Germinal center (tissue), 1 donor: ENCODE data around the gene PIH1D1.
"Not testable (repeated sequence)": the region's sequence is repeated elsewhere in the genome, so short reads cannot be mapped to it uniquely, and the experiment has no call there.

Experiments used
- DNase-seq: peaks from one replicate; pipeline ENCODE4 v3.0.0; 2012; ENCODE audit warnings: mixed read lengths, low spot score

The PIH1D1 gene

GRCh38 chr19:49481020-49481683 is 29.5 kb upstream of the PIH1D1 start:
- no peak for DNase-seq

- DNase-seq = no peak
Observed at GRCh38 chr19:49479975-49480628, 28.5 kb upstream of the PIH1D1 start.

- DNase-seq = peak; percentile 38
Observed at GRCh38 chr19:49475995-49476880, 24.6 kb upstream of the PIH1D1 start.

DNA sequence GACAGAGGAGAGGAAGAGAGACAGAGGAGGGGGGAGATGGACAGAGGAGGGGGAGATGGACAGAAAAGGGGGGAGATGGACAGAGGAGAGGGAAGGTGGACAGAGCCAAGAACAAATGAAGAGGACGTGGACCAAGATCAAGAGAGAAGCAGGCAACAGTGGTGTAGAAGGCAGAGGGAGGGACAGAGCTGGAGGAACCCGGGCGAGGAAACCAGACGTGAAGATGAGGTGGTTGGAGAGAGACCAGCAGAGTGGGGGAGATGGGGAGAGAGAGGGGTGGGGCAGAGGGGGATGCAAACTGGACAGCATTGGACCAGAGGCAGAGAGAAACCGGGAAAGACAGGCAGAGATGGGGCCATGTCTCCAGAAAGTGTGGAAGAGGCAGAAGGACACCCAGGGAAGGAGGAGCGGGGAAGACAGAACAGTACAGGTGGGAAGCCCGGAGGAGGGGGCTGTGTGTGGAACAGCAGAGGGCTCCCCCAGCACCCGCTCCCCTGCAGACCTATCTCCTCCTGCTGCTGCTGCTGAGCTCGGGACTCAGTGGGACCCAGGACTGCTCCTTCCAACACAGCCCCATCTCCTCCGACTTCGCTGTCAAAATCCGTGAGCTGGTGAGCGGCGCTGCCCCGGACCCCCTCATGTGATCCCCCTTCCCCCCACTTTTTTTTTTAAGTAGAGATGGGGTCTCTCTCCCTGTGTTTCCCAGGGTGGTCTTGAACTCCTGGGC is 23.7 kb upstream of the PIH1D1 start:
- DNase-seq = no peak

GRCh38 chr19:49474542-49474924 is 22.9 kb upstream of the PIH1D1 start:
- no peak for DNase-seq

DNA sequence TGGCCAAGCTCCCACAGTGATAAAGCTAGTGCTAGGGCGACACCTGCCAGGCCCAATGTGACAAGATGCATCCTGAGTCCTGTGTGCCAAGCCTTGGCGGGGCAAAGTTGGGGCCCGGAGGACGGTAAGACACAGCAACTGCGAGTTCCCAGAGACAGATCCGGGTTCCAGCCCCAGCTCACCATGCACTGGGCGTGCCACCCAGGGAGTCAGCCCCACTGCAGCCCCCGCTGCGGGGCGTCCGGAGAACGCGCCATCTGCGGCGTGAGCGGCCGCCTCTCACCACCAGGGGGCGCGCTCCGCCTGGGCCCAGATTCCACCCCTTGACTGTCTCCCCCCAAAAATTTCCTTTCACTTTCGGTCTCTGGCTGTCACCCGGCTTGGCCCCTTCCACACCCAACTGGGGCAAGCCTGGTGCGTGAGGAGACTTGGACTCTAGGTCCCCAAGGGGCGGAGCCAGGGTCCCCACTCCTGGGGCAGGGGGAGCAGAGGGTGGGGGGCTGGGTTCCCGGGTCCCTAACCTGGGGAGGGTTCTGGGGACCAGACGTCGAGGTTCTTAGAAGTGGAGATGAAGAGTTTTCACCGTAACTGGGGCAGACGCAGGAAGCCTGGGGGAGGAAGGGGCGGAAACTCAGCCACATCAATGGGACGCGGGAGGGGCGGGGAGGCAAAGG is 22.4 kb upstream of the PIH1D1 start, which contains the start of gene FLT3LG:
Gene FLT3LG, plus strand, starts transcription at position 348 of the 674 bp plus-strand sequence. CDS start 425 bp downstream, outside the sequence.
- DNase-seq = peak; percentile 92

GRCh38 chr19:49473501-49473867 is 21.9 kb upstream of the PIH1D1 start:
- not testable (repeated sequence) for DNase-seq

DNA sequence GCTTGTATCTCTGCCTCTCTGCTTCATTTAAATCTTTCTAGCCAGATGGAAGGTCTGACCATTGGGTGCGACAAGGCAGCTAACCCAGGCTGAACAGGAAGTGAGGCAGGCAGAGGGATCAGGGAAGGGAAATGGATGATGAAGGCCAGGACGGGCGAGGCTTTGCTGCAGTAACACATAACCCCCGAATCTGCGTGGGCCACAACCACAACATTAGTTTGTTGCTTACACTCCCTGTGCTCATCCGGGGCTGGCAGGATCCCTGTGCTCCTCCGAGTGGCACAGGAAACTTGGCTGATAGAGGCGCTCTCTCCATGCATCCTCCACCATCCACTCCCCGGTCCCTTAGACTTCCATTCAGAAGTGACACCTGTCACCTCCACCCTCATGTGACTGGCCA is 21.3 kb upstream of the PIH1D1 start:
- DNase-seq = no peak

DNA sequence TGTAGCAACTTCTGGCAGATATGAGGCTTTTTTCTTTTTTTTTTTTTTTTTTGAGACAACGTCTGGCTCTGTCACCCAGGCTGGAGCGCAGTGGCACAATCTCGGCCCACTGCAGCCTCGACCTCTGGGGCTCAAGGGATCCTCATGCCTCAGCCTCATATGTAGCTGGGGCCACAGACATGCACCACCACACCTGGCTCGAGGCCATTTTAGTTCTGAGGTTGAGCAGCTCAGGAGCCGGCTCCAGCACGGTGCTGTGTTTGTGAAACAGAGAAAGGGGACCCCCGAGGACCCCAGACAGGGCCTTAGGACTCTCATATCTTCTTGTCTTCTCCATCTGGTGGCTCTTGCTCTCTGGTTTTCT is 19.0 kb upstream of the PIH1D1 start:
- no peak for DNase-seq

- peak; percentile 69 for DNase-seq
Observed at GRCh38 chr19:49469828-49470614, 18.4 kb upstream of the PIH1D1 start.

- DNase-seq = peak; percentile 66
Observed at GRCh38 chr19:49468746-49469447, 17.3 kb upstream of the PIH1D1 start.

GRCh38 chr19:49468199-49468598 is 16.6 kb upstream of the PIH1D1 start:
- DNase-seq = no peak

DNA sequence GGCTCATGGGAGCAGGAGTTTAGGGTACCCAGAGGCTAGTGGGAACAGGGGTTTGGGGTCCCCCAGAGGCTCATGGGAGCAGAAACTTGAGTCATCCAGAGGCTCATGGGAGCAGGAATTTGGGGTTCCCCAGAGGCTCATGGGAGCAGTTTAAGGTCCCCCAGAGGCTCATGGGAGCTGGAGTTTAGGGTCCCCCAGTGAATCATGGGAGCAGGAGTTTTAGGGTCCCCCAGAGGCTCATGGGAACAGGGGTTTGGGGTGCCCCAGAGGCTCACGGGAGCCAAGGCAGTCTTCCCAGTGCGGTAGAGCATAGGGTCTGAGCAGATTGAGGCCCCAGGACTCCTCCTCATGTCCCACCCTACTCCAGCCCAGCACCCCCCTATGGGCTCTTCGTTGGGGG is 13.8 kb upstream of the PIH1D1 start:
- no peak for DNase-seq

GRCh38 chr19:49463960-49464740 is 12.5 kb upstream of the PIH1D1 start:
- DNase-seq = no peak

DNA sequence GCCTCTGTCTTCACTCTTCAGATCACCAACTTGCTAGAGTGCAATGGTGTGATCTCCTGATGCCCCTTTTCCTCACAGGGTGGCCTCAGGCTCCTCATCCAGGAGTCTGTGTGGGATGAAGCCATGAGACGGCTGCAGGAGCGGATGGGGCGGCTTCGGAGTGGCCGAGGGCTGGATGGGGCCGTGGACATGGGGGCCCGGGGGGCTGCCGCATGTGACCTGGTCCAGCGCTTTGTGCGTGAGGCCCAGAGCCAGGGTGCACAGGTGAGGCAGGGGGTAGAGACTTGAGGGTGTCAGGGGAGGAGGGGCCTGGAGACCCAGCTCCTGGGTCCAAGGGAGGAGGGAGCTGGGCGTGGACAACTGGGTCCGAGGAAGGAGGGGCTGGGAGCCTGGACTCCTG is 10.9 kb upstream of the PIH1D1 start:
- DNase-seq = no peak

GRCh38 chr19:49461656-49462055 is 10.0 kb upstream of the PIH1D1 start:
- no peak for DNase-seq

DNA sequence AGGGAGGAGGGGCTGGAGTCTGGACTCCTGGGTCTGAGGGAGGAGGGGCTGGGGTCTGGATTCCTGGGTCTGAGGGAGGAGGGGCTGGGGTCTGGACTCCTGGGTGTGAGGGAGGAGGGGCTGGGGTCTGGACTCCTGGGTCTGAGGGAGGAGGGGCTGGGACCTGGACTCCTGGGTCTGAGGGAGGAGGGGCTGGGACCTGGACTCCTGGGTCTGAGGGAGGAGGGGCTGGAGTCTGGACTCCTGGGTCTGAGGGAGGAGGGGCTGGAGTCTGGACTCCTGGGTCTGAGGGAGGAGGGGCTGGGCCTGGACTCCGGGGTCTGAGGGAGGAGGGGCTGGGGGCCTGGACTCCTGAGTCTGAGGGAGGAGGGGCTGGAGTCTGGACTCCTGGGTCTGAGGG is 9.5 kb upstream of the PIH1D1 start:
- DNase-seq = not testable (repeated sequence)

GRCh38 chr19:49459388-49459787 is 7.8 kb upstream of the PIH1D1 start:
- no peak for DNase-seq

GRCh38 chr19:49458567-49458903 is 6.9 kb upstream of the PIH1D1 start:
- DNase-seq = no peak

DNA sequence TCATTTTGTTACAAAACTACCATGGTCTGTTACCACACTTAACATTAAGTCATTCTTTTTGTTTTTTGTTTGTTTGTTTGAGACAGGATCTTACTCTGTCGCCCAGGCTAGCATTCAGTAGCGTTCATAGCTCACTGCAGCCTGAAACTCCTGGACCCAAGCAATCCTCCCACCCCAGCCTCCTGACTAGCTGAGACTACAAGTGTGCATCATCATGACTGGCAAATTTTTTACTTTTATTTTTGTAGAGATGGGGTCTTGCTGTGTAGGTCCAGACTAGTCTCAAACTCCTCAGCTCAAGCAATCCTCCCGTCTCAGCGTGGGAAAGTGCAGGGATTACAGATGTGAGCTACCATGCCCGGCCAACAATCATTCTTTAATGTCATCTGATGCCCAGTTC is 4.7 kb upstream of the PIH1D1 start:
- no peak for DNase-seq
